HG03135 (cell line): ENCODE measurements around the gene PDZD8.
A peak's percentile ranks its signal among the peaks of the same experiment; 100 is the strongest.

Experiments
- ATAC-seq: cut with Tn5 transposase; IDR thresholded peaks from one replicate; pipeline ENCODE4 v1.9.1; 2021; ENCODE audit warnings: mild to moderate bottlenecking, moderate library complexity; ENCODE audit not compliant: unreplicated experiment

PDZD8 gene, protein sequence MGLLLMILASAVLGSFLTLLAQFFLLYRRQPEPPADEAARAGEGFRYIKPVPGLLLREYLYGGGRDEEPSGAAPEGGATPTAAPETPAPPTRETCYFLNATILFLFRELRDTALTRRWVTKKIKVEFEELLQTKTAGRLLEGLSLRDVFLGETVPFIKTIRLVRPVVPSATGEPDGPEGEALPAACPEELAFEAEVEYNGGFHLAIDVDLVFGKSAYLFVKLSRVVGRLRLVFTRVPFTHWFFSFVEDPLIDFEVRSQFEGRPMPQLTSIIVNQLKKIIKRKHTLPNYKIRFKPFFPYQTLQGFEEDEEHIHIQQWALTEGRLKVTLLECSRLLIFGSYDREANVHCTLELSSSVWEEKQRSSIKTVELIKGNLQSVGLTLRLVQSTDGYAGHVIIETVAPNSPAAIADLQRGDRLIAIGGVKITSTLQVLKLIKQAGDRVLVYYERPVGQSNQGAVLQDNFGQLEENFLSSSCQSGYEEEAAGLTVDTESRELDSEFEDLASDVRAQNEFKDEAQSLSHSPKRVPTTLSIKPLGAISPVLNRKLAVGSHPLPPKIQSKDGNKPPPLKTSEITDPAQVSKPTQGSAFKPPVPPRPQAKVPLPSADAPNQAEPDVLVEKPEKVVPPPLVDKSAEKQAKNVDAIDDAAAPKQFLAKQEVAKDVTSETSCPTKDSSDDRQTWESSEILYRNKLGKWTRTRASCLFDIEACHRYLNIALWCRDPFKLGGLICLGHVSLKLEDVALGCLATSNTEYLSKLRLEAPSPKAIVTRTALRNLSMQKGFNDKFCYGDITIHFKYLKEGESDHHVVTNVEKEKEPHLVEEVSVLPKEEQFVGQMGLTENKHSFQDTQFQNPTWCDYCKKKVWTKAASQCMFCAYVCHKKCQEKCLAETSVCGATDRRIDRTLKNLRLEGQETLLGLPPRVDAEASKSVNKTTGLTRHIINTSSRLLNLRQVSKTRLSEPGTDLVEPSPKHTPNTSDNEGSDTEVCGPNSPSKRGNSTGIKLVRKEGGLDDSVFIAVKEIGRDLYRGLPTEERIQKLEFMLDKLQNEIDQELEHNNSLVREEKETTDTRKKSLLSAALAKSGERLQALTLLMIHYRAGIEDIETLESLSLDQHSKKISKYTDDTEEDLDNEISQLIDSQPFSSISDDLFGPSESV

DNA sequence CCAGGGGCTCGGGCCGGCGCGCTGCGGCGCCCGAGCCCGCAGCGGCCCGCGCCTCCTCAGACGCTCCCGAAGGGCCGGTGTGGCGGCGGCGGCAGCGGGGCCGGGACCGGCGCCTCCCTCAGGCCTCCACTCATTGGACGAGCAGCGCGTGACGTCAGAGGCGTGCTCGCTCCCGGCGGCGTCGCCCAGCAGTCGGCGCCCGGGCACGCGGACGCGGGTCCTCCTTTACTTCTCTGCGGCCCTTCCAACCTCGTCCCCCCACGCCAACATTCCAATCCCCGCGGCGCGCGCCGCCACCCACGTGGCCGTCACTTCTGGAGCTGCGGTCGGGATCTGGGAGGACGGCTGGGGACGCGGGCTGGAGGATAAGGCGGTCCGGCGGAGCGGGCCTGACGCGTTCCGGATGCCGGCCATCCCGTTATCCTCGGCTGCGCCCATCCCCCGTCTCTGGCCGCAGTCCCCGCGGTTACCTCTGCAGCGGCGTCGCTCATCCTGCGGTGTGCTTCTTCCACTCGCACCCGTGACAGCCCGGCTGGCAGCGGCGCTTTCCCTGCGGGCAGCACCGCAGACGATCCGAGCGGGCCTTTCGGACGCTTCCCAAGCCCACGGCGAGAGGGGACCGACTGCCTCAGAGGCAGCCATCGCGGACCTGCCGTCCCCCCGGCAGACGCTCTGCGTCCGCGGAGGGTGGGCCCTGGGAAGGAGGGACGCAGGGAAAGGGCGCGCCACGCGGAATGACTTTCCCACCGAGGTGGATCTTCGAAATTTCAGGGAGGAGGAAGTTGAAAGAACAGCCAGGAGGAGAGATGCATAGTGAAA, at the start of gene PDZD8:
Gene PDZD8 (minus strand): TSS at position 81 of the 819 bp plus-strand sequence. CDS start 213 bp downstream, outside the sequence.
- peak; percentile 83 for ATAC-seq

DNA sequence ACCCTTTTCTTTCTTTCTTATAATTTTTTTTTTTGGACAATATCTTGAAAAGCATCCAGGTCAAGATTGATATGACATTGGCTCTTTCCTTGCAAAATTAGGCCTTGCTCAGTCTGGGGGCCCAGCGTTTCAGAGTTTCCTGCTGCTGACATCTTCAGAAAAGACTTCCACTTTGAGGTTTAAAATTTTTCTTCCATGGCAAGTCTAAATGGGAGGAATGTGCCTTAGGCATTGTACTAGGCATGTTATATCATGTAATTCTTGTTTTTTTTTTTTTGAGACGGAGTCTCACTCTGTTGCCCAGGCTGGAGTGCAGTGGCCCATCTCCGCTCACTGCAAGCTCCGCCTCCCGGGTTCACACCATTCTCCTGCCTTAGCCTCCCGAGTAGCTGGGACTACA, 48.9 kb upstream of the PDZD8 start:
- ATAC-seq, result no peak

DNA sequence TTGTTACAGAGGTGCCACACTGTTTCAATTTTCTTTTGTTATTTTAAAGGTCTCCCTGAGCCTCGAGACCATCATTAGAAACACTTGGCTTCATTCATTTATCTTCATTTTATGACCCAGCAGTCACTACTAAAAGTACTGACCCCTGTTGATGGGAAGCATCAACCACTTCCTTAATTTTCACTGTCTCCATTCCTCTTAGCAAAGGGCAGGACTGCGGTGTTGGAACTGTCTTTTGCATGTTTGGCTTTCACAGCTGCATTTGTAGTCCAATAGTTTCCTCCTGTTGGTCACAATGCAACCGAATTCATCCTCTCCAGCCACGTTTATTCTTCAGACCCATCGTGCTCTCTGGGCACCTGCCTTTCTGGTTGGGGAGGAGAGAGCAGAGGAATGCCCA, 46.7 kb upstream of the PDZD8 start:
- ATAC-seq, result no peak

DNA sequence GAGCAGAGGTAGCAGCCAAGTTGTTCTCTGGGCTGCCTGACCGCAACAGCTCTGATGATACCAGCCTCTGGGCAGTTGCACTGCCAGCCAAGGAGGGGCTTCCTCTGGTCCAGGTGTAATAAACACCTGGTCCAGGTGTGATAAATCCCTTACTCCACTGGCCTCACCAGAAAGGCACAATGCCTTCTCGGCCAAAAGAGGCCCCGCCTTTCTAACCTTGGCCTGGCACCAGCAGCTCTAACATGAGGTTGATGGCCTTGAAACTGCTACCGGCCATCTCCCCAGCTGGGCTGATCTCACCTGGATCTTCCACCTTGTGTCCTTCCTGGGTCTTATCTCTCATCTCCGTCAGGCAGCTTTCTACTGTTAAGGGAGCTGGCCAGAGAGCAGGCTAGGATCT, 45.5 kb upstream of the PDZD8 start:
- ATAC-seq, result no peak

DNA sequence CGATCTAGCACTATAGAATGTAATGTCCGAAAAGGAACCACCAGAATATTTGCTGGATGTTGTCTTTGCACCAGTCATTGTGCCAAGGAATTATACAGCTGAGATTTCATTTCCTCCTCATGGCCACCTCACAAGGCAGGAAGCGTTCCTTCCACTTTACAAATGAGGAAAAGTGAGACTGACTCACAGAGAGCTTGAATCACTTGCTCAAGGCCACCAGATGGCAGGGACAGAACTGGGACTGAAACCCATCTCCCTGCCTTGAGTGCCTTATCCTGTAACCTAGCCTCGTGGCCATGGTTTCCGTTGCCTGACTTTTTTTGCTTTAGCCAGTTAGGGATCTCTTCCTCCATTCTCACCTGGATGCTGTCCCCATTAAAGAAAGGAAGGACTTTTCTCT, 44.7 kb upstream of the PDZD8 start:
- ATAC-seq, result no peak

DNA sequence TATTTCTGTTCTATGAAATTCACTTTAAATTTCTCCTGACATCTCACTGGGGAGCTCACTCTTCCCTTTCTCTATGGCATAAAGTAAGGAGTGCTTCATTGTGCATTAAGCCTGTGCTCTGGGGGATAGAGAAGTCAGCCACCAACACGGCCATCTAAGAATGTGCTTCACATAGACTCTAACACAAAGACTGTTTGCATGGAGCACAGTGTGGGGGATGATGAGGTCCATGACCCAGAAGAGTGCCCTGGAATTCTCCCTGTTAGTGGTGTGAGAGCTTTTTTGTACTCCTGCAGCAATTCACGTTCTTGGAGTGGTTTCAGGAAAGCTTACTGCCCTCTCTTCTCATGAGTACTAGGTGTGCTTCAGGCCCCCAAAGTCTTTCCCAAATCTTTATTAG, 43.9 kb upstream of the PDZD8 start:
- ATAC-seq, result no peak

DNA sequence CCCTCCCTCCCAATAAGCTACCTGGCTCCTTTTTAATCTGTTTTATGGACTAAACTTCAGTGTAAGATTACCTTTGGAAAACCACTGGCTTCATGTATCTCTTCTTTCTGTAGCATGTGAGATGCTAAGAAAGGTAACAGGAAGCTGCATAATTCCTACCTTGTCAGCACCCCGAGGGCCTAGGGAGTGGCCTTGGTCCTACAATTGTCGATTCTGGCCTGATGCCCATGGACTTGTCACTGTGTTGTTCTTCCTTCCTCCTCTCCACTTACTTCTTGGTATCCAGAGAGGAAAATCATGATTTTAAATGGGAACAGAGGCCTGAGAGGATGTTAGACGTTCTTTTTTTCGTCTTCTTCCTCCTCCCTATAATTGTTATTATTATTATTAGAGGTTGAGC, 42.9 kb upstream of the PDZD8 start:
- no peak for ATAC-seq

DNA sequence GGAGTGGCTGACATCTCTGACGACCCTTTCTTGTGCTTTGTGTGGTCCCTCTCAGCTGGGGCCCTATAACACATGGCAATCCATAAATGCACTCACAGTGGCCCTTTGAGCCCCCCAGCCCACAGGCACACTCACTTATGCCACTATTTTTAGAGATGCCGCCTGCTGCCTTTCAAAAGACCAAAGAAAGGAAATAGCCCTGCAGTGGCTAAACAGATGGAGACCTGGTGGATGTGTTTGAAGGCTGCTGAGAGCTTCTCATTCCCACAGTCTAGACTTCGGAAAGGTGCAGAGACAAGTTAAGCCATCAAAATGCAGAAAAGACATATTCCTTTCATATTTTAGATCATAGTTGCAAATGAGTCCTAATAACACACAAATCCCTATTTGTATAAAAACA, 42.0 kb upstream of the PDZD8 start:
- ATAC-seq, result no peak

DNA sequence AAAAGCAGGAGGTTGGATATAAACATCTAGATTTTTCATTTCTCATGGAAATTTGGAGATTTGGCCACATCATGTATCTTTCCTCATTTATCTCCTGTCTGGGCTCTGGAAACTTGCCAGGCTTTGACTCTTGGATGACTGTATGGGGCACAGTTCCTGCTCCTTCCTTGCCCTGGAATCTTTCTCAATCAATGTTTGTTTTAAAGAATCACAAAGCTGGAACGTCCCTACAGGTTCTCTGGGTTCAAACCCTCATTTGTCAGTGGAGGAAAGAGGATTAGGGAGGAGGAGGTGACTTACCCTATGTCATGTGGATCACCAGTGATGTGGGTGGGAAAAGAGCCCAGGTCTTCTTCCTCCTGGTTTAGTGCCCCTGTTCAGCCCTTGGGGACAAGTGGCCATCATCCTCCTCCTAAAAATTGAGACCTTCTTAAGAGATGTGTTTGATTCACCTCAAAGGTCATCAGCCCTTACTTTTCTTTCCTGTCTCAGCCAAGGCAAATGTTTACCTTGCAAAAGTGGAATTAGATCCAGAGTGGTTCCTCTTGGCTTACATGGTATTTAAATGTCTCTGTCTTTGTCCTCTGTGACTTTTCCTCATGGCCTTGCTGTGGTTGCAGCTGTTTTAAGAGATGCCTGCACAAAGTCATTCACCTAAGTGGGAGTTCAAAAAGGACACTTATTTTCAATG, 38.8 kb upstream of the PDZD8 start:
- no peak for ATAC-seq

DNA sequence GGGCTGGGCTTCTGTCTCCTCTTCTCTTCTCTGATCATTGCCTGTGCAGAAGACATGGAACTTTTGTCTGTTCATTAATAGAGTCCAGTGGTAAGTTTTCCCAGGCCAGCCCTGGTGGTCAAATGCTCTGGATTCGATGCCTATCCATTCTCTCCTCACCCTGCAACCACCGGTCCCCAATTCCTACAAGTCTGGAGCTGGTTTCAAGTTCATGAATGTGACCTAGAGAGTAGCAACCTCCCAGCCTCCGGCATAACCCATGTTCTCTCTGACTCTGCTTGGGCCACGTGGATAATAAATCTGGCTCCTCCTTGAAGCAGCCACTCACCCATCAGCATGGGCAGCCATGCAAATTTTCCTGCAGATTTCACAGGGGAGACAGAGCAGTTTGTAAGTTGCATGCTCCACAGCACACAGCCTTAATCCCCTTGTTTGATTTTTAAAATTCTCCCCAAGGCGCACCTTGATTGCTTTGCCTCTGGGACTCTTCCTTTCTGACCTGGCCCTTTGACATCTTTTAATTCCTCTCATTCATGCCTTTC, 37.3 kb upstream of the PDZD8 start:
- ATAC-seq, result no peak

DNA sequence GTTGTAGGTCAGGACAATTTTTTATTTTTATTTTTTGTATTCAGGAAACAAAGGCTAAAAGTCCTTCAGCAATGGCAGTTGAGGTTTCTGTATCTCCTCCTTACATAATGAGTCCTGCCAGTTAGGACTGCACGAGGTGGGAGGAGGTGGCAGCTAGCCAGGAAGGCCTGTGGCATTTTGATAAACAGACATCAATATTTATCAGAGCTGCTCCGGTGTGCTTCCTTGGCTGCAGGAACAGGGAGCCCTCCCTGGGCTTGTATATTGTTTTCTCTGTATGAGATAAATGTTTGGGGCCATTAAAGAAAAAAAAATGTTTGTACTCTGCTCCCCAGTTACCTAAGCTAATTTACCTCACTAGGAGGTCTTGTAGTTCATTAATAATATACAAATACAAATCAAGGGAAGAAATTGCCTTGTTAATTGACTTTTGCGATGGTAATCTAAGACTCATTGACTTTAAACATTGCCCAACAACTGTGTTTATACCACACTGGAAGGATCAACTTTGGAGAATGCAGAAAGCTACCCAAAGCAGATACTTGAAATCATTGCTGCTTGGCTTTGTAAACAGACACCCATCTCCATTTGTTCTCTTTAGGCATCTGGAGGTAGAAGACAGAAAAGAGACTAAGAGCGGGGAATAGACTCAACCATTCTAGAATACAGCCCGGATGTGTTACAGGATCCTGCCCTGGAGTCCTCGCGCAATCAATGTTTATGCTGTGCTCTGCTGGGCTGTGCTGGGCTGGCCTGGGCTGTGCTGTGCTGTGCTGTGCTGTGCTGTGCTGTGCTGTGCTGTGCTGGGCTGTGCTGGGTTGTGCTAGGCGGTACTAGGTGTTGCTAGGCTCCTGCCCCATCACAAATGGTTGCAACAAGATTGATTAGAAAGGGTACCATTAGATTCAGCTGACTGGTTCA, 36.5 kb upstream of the PDZD8 start:
- no peak for ATAC-seq

DNA sequence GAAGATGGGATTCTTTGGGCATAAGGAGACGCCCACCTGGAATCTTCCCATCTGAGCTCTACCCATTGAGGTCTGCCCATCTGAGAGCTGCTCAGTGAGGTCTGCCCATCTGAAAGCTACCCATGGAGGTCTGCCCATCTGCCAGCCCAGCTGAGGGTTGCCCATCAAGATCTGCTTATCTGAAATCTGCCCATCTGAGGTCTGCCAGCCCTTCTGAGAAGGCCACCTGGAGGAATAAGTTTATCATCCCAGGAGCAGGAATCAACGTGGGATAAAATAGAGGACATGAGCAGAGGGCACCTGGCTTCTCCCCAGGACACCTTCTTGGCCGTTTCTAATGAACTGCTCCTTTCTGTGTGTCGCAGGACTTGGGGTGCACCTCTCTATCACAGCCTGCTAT, 35.3 kb upstream of the PDZD8 start:
- no peak for ATAC-seq

DNA sequence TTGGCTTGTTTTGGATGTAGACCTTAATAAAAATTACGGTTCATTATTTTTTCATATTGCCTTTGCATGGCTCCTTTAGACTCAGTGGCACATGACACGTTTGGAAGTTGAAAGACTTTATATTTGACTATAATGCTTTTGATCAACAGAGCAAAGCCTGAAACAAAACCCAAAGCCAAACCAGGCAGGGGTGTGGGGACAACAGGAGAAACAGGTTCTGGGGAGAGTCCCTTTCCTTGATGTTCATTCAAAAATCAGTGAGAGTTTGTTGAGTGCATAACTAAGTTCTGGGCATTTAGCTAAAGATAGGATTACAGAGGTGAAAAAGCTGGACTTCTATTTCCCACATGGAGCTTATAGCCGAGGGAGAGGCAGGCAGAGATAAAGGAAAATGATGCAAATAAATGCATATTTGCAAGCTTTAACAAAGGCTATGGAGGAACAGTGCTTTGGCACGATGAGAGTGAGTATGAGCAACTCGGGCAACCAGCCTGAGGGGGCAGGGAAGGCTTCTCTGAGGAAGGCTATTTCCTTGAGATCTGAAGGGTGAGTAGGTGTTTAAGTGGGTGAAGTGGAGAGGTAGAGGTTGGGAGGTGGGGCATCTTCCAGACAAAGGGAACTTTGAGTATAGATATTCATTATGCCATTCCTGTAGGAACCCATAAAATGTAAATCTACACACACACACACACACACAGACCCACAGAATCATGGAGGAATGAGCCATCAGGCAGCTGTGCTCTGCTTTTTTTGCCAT, 34.5 kb upstream of the PDZD8 start:
- no peak for ATAC-seq

DNA sequence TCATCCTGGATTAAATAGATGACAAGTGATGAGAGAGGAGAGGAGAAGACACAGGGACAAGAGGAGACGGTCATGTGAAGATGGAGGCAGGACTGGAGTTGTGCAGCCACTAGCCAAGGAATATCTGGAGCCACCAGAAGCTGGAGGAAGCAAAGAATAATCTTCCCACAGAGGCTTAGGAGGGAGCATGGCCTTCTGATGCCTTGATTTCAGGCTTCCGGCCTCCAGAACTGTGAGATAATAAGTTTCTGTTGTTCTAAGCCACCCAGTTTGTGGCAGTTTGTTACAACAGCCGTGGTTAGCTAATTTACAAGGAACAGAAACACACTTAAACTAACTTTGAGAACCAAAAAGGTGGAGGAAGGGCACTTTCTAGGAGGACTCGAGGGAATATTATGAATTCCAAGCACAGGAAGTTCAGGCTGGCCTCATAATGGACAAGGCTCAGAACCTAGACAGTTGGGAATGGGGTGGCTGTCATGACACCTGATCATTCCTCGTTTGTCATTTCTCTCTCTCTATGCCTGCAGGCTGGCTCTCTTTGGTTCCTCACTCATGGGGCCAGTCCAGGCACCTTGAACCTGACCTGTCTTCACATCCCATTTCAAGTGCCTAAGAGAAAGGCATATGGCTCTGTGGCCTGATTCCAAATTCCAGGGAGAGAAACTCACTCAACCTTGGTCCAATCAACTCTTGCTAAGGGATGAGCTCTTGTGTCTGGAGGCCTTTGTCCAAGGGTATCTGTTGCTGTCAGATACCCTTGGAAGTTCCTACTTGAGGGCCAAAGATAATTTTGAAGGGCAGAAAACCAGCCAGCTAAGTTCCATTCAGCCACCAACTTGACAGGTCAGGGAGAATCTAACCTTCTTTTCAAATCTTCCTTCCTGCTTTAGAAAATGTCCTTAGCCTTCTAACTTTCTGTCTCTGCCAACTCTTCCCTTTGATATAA, 33.5 kb upstream of the PDZD8 start:
- ATAC-seq, result no peak

DNA sequence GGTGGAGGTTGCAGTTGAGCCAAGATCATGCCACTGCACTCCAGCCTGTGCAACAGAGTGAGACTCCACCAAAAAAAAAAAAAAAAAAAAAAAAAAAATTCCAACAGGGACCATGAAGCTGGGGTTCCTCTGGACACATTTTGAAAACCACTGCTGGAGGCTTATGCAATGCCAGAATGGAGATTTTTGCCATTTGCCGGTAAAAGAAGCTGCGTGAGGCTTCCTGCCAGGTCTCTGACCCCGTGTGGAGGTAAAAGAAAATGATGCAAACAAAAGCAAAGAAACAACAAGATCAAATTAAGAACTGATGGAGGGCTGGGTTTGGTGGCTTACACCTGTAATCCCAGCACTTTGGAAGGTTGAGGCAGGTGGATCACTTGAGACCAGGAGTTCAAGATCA, 30.5 kb upstream of the PDZD8 start:
- no peak for ATAC-seq

DNA sequence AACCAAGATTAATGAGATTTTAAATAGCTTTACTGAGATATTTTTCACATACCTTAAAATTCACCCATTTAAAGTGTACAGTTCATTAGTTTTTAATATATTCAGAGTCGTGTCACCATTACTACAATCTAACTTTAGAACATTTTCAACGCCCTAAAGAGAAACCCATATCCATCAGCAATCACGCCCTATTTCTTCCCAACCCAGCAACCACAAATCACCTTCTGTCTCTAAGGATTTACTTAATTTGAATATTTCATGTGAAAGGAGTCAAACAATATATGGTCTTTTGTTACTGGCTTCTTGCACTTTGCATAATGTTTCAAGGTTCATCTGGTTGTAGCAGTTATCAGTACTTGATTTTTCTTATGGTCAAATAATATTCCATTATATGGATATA, 25.1 kb upstream of the PDZD8 start:
- ATAC-seq, result no peak
